Spleen (tissue), 11 donors: ENCODE data around the gene STAP1. TPM values are rescaled to one million over a fixed set of nuclear protein-coding genes. Genes with fewer than 3 reads are reported as not detected.
"Not testable (repeated sequence)": the region's sequence is repeated elsewhere in the genome, so short reads cannot be mapped to it uniquely, and the experiment has no call there.

Experiments used
- DNase-seq: peaks from one replicate; pipeline ENCODE4 v3.0.0-alpha.2; 2020
- H3K27ac ChIP-seq, 8 donors: fragments of 200-600 bp; sonication (generic) in 7 of 8; 1 replicate in 4 of 8; 2 replicates in 4 of 8; pipeline versions ENCODE4 v1.5.0 to v1.8.0; 2016 to 2021; ENCODE audit warnings: inconsistent platforms in 4 of 8, mild to moderate bottlenecking in 4 of 8, moderate library complexity in 1 of 8
- H3K27me3 ChIP-seq, 7 donors: fragments of 200-600 bp; sonication (generic) in 6 of 7; replicated peaks in 1 of 7; 1 replicate in 4 of 7; 2 replicates in 3 of 7; pipeline versions ENCODE4 v1.5.0 to v1.8.0; 2016 to 2021; ENCODE audit warnings: inconsistent platforms in 3 of 7, mild to moderate bottlenecking in 1 of 7
- H3K36me3 ChIP-seq, 6 donors: fragments of 200-600 bp; sonication (generic) in 5 of 6; 1 replicate in 4 of 6; 2 replicates in 2 of 6; pipeline versions ENCODE4 v1.5.0 to v1.8.0; 2016 to 2021; ENCODE audit warnings: inconsistent platforms in 2 of 6
- H3K4me1 ChIP-seq, 6 donors: fragments of 200-600 bp; sonication (generic) in 5 of 6; 1 replicate in 3 of 6; 2 replicates in 3 of 6; pipeline versions ENCODE4 v1.5.0 to v1.8.0; 2016 to 2021; ENCODE audit warnings: inconsistent platforms in 3 of 6
- H3K4me3 ChIP-seq, 8 donors: fragments of 200-600 bp; sonication (generic) in 7 of 8; 1 replicate in 4 of 8; 2 replicates in 4 of 8; pipeline versions ENCODE4 v1.5.0 to v1.8.0; 2016 to 2021; ENCODE audit warnings: inconsistent platforms in 4 of 8, mild to moderate bottlenecking in 4 of 8, moderate library complexity in 2 of 8
- H3K9me3 ChIP-seq, 8 donors: fragments of 200-600 bp; sonication (generic) in 7 of 8; 1 replicate in 4 of 8; 2 replicates in 4 of 8; pipeline versions ENCODE4 v1.5.0 to v1.8.0; 2016 to 2021; ENCODE audit warnings: inconsistent platforms in 4 of 8
- CTCF ChIP-seq, 11 experiments: fragments of 200-600 bp in 7 of 11; fragments of 450-650 bp in 4 of 11; sonication (generic) in 4 of 11; IDR thresholded peaks in 8 of 11; conservative IDR thresholded peaks in 3 of 11; 1 replicate in 7 of 11; 2 replicates in 4 of 11; pipeline versions ENCODE4 v1.4.0 to v1.8.0; 2016 to 2021; ENCODE audit warnings: antibody characterized with exemption in 11 of 11, inconsistent platforms in 4 of 11, mild to moderate bottlenecking in 1 of 11
- POLR2A ChIP-seq, 3 donors: fragments of 450-650 bp; IDR thresholded peaks; one replicate each; pipeline ENCODE4 v1.5.1; 2017; ENCODE audit warnings: antibody characterized with exemption in 3 of 3, mild to moderate bottlenecking in 1 of 3
- POLR2AphosphoS5 ChIP-seq, 3 donors: sonication (generic); formaldehyde crosslinking; IDR thresholded peaks; one replicate each; pipeline ENCODE4 v1.5.1; 2017; ENCODE audit warnings: antibody characterized with exemption in 3 of 3
- WGBS, 5 donors: extraction: QIAGEN DNeasy Blood & Tissue Kit in 3 of 5; methylation state at CpG; one replicate each; pipeline versions ENCODE4 v1.1.5 to v1.1.7; 2013 to 2018; 5-methylcytosine and 5-hydroxymethylcytosine counted together
- intact Hi-C: fragments of 100-400 bp; cut with DNase I; formaldehyde crosslinking; loops from one replicate; pipeline ENCODE4 v1.15.0; 2023; ENCODE audit warnings: low total_unique reads
- polyA plus RNA-seq, 3 donors: library from polyadenylated mRNA; stranded (reverse); fragments of 200-250 nt; gene quantifications; one replicate each; pipeline ENCODE4 v1.2.1, GENCODE V29; 2013
- total RNA-seq, 7 donors: library from RNA; depleted of rRNA in 3 of 7; stranded (reverse); fragments of >200 nt in 3 of 7; fragmentation: NEBNext Ultra II Directional in 4 of 7; extraction: Animal tissue kit (Norgen Biotek cat#: 25700) in 4 of 7; gene quantifications; one replicate each; pipeline versions ENCODE4 v1.1.0 to v1.2.1, GENCODE V29; 2016 to 2021
- donor health status: healthy with polysubstance abuse.
- donor health status: DM: no; HTN: no; CAD: no; lungs with moderate emphysema.
- donor health status: DM: no; HTN: no; CAD: no.
- donor health status: Bipolar disorder and iron deficiency.
- donor health status: healthy.
- donor health status: DM: no; HTN: no; CAD: no.
- donor health status: DM: yes; HTN: yes; CAD: no.

The STAP1 gene
- total and polyA plus RNA-seq, 10 donors = 22.3 to 74.1 (median 25.7) TPM

GRCh38 chr4:67632492-67632891 is 74.0 kb downstream of the STAP1 start:
- H3K36me3 ChIP-seq = peaks cover 0 to 100% (median 42%) of the 10 kb centered on the region in 6 donors
- H3K4me3 ChIP-seq = no peak overlapping the region
- intact Hi-C loops = no loop called here
- no peak for DNase-seq
- 32 to 65% (median 49%) methylated on average over 3 of the region's 3 CpGs for WGBS, 5 donors
- TF ChIP-seq CTCF (IDR thresholded peaks at IDR 0.05 in 8 of 11, conservative IDR thresholded peaks at IDR 0.05 in 3 of 11) = no peak
- no peak for TF ChIP-seq POLR2AphosphoS5 (IDR thresholded peaks at IDR 0.05)
- no peak for TF ChIP-seq POLR2A (IDR thresholded peaks at IDR 0.05)
- H3K27me3 ChIP-seq = no peaks in the 10 kb centered on the region
- no peak overlapping the region for H3K27ac ChIP-seq
- no peaks in the 10 kb centered on the region for H3K9me3 ChIP-seq
- no peaks in the 10 kb centered on the region for H3K4me1 ChIP-seq

GRCh38 chr4:67634741-67635140 is 76.2 kb downstream of the STAP1 start:
- DNase-seq = no peak
- TF ChIP-seq POLR2A (IDR thresholded peaks at IDR 0.05) (no peak), POLR2AphosphoS5 (IDR thresholded peaks at IDR 0.05) (no peak), CTCF (IDR thresholded peaks at IDR 0.05 in 8 of 11, conservative IDR thresholded peaks at IDR 0.05 in 3 of 11) (no peak)
- Histone ChIP-seq H3K9me3 (no peaks in the 10 kb centered on the region), H3K4me1 (no peaks in the 10 kb centered on the region), H3K27me3 (no peaks in the 10 kb centered on the region), H3K4me3 (no peak overlapping the region), H3K27ac (no peak overlapping the region), H3K36me3 (peaks cover 0 to 100% (median 42%) of the 10 kb centered on the region in 6 donors)
- intact Hi-C loops = no loop called here
- 92 to 96% (median 95%) methylated on average over 2 of the region's 2 CpGs for WGBS, 5 donors

- WGBS, 5 donors = 93 to 100% (median 96%) methylated on average over 2 of the region's 2 CpGs
- Histone ChIP-seq H3K4me1 (no peaks in the 10 kb centered on the region), H3K4me3 (no peak overlapping the region), H3K27ac (no peak overlapping the region), H3K36me3 (peaks cover 0 to 100% (median 39%) of the 10 kb centered on the region in 6 donors), H3K27me3 (no peaks in the 10 kb centered on the region), H3K9me3 (no peaks in the 10 kb centered on the region)
- TF ChIP-seq POLR2A (IDR thresholded peaks at IDR 0.05) (no peak), CTCF (IDR thresholded peaks at IDR 0.05 in 8 of 11, conservative IDR thresholded peaks at IDR 0.05 in 3 of 11) (no peak), POLR2AphosphoS5 (IDR thresholded peaks at IDR 0.05) (no peak)
- intact Hi-C loops = no loop called here
- no peak for DNase-seq
Observed at GRCh38 chr4:67635331-67635730, 76.8 kb downstream of the STAP1 start.

- intact Hi-C loops, H3K27ac ChIP-seq: not testable (repeated sequence)
Observed at GRCh38 chr4:67636978-67637377, 78.5 kb downstream of the STAP1 start.

GRCh38 chr4:67638136-67638535 is 79.6 kb downstream of the STAP1 start:
- no peak overlapping the region for H3K4me3 ChIP-seq
- no peaks in the 10 kb centered on the region for H3K27me3 ChIP-seq
- no peak for TF ChIP-seq POLR2A (IDR thresholded peaks at IDR 0.05)
- H3K27ac ChIP-seq = no peak overlapping the region
- DNase-seq = no peak
- intact Hi-C loops = no loop called here
- H3K36me3 ChIP-seq = peaks cover 0 to 95% (median 23%) of the 10 kb centered on the region in 6 donors
- no peaks in the 10 kb centered on the region for H3K9me3 ChIP-seq
- H3K4me1 ChIP-seq = no peaks in the 10 kb centered on the region
- 41 to 72% (median 48%) methylated on average over 5 of the region's 5 CpGs for WGBS, 5 donors

More at GRCh38 chr4:67636978-67637377, 78.5 kb downstream of the STAP1 start:
- not testable (repeated sequence) for H3K4me1 ChIP-seq, H3K9me3 ChIP-seq, H3K27me3 ChIP-seq, H3K4me3 ChIP-seq
- peak; percentile 36 for DNase-seq
- peaks cover 0 to 96% (median 29%) of the 10 kb centered on the region in 6 donors for H3K36me3 ChIP-seq
- WGBS, 5 donors = 94 to 99% (median 98%) methylated on average over 11 to 30 of the region's 30 CpGs
